ENCODE measurements around the gene C10orf53. TPM values are rescaled to one million over a fixed set of nuclear protein-coding genes. Genes with fewer than 3 reads are reported as not detected.
A peak's percentile ranks its signal among the peaks of the same experiment; 100 is the strongest.

The C10orf53 gene
- total RNA-seq, 1 experiment from 2014 or later, result not detected

DNA sequence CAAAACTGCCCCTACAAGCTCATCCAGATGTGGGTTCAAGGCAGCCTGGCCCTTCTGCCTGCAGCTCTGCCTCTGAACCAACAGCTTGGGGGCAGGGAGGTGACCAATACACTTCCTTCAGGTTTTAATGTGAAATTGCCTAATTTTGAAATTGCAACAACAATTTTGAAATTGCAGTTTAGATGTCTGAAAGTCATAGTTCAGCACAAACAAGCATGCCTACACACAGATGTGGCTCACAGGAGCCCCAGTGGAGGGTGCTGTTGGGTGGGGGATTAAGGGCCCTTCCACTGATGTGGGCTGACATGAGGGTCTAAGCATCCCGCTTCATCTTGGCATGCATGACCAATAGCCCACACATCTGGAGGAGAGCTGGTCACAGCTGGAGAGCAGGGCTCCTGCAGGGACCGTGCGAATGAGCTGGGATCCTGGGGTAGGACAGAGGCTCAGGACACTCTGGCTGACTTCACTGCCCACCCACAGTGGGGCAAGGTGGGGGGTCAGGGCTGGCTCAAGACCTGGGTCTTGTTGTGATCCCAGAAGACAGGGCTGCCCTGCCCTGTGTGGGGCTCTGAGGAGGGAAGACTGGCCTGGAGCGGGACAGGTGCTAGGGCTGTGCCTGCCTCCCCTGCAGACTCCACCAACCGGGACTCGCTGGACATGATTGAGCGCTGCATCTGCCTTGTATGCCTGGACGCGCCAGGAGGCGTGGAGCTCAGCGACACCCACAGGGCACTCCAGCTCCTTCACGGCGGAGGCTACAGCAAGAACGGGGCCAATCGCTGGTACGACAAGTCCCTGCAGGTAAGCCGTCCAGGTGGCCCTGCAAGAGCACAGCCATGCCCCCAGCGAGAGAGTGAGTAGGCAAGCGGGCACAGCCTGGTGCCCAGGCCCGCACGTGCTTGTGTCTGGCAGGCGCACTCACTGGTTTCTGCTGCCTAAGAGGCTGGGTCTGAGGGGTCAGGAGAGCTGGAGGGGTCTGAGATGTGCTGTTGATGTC lies 33.3 kb upstream of the C10orf53 start:
- no peak overlapping the region for H3K4ac ChIP-seq (ENCODE audit: low read depth, low read length)
- H3T11ph ChIP-seq (ENCODE audit: low read length), result no peak overlapping the region
- peaks cover 1 to 10% of the 10 kb centered on the region in 2 experiments for H3K4me1 Mint-ChIP-seq
- no peak overlapping the region for H4K5ac ChIP-seq (ENCODE audit: insufficient read length, low read depth, low read length)
- H3K9ac ChIP-seq (ENCODE audit: extremely low read depth, insufficient read length, low read length), result no peak overlapping the region
- H2BK120ac ChIP-seq (ENCODE audit: low read depth, low read length, poor library complexity, severe bottlenecking), result no peak overlapping the region
- WGBS (ENCODE audit: extremely low coverage, insufficient read length, low lambda C conversion rate), result no CpG with 5 or more reads among the region's 22 CpGs
- no peaks in the 10 kb centered on the region for H3K36me3 Mint-ChIP-seq (ENCODE audit: insufficient read depth in 1 of 3, low read depth in 3 of 3)
- no peak overlapping the region for H2BK5ac ChIP-seq (ENCODE audit: insufficient read length, low read length)
- no peak overlapping the region for H3K27ac ChIP-seq (ENCODE audit: insufficient read length, low read depth, low read length)
- H2BK20ac ChIP-seq (ENCODE audit: low read depth, low read length, poor library complexity, severe bottlenecking), result no peak overlapping the region
- peak; percentile 27 for DNase-seq
- TF ChIP-seq, protein P1, sequence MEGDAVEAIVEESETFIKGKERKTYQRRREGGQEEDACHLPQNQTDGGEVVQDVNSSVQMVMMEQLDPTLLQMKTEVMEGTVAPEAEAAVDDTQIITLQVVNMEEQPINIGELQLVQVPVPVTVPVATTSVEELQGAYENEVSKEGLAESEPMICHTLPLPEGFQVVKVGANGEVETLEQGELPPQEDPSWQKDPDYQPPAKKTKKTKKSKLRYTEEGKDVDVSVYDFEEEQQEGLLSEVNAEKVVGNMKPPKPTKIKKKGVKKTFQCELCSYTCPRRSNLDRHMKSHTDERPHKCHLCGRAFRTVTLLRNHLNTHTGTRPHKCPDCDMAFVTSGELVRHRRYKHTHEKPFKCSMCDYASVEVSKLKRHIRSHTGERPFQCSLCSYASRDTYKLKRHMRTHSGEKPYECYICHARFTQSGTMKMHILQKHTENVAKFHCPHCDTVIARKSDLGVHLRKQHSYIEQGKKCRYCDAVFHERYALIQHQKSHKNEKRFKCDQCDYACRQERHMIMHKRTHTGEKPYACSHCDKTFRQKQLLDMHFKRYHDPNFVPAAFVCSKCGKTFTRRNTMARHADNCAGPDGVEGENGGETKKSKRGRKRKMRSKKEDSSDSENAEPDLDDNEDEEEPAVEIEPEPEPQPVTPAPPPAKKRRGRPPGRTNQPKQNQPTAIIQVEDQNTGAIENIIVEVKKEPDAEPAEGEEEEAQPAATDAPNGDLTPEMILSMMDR (conservative IDR thresholded peaks at IDR 0.05), result peak; percentile 34; the same call in 2 of the 3 replicates
- H3K79me1 ChIP-seq (ENCODE audit: insufficient read depth, low read depth, low read length, poor library complexity, severe bottlenecking), result no peaks in the 10 kb centered on the region
- H3K27me3 ChIP-seq (ENCODE audit: insufficient read depth, low read length), result no peaks in the 10 kb centered on the region; the same call in 1 of the 2 replicates
- no peak overlapping the region for H2AK5ac ChIP-seq (ENCODE audit: insufficient read length, low read length)
- H3K4me2 ChIP-seq (ENCODE audit: insufficient read depth, insufficient read length, low read length), result no peak overlapping the region
- no peak overlapping the region for H3K4me3 Mint-ChIP-seq
- no peaks in the 10 kb centered on the region for H3K9me3 Mint-ChIP-seq
- peaks cover 46% of the 10 kb centered on the region for H3K27me3 Mint-ChIP-seq (ENCODE audit: low read depth)
- H3K23ac ChIP-seq (ENCODE audit: insufficient read length, low read depth, low read length), result no peak overlapping the region
- no peak overlapping the region for H3K14ac ChIP-seq (ENCODE audit: insufficient read depth, low read length)
- H4K91ac ChIP-seq (ENCODE audit: insufficient read length, low read depth, low read length), result no peak overlapping the region
- no peak overlapping the region for H4K8ac ChIP-seq (replicated peaks; ENCODE audit: insufficient read length, low read depth, low read length)
- H4K20me1 ChIP-seq (ENCODE audit: control insufficient read depth, insufficient read depth, insufficient read length), result no peaks in the 10 kb centered on the region
- H3K4me1 ChIP-seq (ENCODE audit: insufficient read depth, low read length), result no peaks in the 10 kb centered on the region
- no peaks in the 10 kb centered on the region for H3K79me2 ChIP-seq (ENCODE audit: insufficient read depth, low read length)
- H3K9me3 ChIP-seq (ENCODE audit: control insufficient read depth, low read depth, low read length), result no peaks in the 10 kb centered on the region
- no peak overlapping the region for H3K27ac Mint-ChIP-seq
- H2AFZ ChIP-seq (ENCODE audit: low read length), result no peak overlapping the region
- H2BK12ac ChIP-seq (ENCODE audit: insufficient read length, low read depth, low read length), result no peak overlapping the region
- no peak overlapping the region for H3K56ac ChIP-seq (ENCODE audit: insufficient read length, low read depth, low read length)
- no peaks in the 10 kb centered on the region for H3K23me2 ChIP-seq (ENCODE audit: insufficient read length, low read depth, low read length, poor library complexity, severe bottlenecking)
- no peak overlapping the region for H3K18ac ChIP-seq (ENCODE audit: insufficient read length, low read depth, low read length)
- no peak overlapping the region for H2BK15ac ChIP-seq (ENCODE audit: low read depth, low read length)
